Measurements from ENCODE around the gene ZNF740.

ZNF740 gene

GRCh38 chr12:53222170-53222721 lies 41.7 kb downstream of the ZNF740 start:
- no peak for DNase-seq (ENCODE audit: low read depth)
- TF ChIP-seq, protein P1, sequence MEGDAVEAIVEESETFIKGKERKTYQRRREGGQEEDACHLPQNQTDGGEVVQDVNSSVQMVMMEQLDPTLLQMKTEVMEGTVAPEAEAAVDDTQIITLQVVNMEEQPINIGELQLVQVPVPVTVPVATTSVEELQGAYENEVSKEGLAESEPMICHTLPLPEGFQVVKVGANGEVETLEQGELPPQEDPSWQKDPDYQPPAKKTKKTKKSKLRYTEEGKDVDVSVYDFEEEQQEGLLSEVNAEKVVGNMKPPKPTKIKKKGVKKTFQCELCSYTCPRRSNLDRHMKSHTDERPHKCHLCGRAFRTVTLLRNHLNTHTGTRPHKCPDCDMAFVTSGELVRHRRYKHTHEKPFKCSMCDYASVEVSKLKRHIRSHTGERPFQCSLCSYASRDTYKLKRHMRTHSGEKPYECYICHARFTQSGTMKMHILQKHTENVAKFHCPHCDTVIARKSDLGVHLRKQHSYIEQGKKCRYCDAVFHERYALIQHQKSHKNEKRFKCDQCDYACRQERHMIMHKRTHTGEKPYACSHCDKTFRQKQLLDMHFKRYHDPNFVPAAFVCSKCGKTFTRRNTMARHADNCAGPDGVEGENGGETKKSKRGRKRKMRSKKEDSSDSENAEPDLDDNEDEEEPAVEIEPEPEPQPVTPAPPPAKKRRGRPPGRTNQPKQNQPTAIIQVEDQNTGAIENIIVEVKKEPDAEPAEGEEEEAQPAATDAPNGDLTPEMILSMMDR (conservative IDR thresholded peaks at IDR 0.05; ENCODE audit: low read depth, low read length) = no peak
- H3K4me3 ChIP-seq (ENCODE audit: low read depth, low read length) = peak overlapping the region; percentile 42

GRCh38 chr12:53222806-53223261 lies 42.3 kb downstream of the ZNF740 start:
- H3K4me3 ChIP-seq (ENCODE audit: low read depth, low read length) = no peak overlapping the region
- TF ChIP-seq, protein P1 (conservative IDR thresholded peaks at IDR 0.05; ENCODE audit: low read depth, low read length) = no peak
- no peak for DNase-seq (ENCODE audit: low read depth)

DNA sequence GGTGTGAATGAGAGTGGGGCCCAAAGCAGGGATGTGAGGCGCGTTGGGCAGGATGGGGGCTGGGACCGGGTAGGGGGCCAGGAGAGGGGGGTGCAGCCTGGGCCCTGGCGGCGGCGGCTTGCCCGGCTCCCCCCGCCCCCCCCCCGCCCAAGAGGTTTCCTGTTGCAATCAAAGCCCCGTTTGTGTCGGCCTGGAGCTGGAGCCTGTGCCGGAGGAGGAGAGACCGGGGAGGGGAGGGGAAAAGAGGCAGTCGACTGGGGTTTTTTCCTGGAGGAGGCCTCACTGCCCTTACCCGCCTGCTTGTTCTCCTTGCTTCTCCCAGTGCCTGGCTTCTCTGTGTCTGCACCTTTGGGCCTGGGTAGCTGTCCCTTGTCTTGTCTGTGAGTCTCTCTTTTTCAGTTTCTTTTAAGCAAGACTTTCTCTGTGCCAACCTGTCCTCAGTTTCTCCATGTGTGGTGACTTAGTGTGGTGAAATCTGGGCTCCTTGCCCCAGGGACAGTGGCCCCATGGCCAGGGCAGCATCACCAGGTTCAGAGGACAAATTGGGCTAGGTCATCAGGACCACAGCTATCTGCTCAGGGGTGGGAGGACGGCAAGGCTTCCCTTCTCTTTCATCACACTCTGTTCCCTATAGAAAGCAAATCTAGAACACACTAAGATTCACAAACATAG lies 43.0 kb downstream of the ZNF740 start:
- TF ChIP-seq, protein P1 (conservative IDR thresholded peaks at IDR 0.05; ENCODE audit: low read depth, low read length) = no peak
- DNase-seq (ENCODE audit: low read depth) = peak; percentile 45
- H3K4me3 ChIP-seq (ENCODE audit: low read depth, low read length) = no peak overlapping the region

DNA sequence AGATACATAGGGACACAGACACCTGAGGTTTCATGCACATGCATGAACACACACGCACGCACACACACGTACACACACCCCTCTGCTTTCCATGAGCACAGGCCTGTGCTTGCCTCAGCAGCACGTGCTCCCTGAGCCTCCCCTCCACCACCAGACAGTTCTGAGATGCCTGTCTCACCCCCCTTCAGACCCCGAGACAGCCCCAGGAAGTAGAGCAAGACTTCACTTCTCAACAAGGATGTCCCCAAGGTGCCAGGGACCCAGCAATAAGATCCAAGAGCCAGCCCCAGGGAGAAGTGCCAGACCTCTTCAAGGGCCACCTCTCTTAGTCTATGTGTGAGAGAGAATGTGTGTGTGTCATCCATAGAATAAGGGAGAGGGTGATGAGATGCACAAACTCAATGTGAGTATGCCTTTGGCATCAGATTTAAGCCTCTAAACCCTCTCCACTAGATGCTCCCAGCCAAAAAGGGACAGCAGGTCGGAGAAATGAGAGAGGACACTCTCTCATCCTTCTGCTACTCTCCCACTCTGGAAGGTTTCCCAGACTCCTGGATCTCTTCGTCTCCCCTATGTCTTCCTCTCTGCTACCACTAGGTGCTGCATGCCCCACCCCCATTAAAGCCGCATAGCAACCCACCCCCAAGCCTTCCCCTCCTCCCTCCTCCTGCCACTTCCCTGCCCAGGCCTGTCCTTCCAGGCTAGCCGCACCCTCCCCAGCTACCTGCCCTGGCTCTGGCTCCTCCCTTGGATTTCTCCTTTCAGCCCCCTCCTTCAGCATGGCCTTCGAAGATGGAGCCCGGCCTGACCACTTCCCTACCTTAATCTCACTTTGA lies 43.8 kb downstream of the ZNF740 start:
- no peak for DNase-seq (ENCODE audit: low read depth)
- H3K4me3 ChIP-seq (ENCODE audit: low read depth, low read length) = no peak overlapping the region
- TF ChIP-seq, protein P1 (conservative IDR thresholded peaks at IDR 0.05; ENCODE audit: low read depth, low read length) = peak; percentile 40

DNA sequence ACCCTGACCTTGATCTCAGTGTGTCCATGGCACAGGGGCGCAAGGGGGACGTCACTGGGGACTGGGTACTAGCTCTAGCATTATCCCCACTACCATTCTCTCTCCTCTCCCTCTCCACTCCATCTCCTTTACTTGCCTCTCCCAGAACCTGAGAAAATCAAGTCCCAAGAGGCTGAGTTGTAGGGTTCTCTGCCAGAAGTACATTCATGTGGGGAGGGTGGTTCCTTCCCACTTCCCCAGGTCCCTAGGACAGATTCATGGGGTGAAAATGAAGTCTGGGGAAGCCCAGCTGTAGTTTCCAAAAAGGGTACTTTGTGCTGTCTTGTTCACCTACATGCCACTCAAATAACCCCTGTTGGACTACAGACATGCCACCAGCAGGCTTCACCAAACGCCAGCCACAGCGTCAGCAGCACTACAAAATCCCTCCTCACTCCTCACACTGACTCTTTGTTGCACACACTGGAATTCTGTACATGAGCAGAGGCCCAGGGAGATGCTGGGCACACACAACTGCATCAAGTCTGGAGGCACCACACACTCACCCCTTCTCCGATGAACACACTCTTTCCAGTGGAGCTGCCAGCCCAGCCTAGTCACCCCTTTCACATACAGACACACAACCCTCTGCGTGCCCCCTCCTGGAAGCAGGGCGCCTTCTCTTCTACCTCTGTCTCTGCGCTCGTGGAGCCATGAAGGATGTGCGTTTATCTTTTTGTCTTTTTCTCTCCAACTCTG lies 44.5 kb downstream of the ZNF740 start:
- H3K4me3 ChIP-seq (ENCODE audit: low read depth, low read length) = no peak overlapping the region
- TF ChIP-seq, protein P1 (conservative IDR thresholded peaks at IDR 0.05; ENCODE audit: low read depth, low read length) = no peak
- DNase-seq (ENCODE audit: low read depth) = no peak

DNA sequence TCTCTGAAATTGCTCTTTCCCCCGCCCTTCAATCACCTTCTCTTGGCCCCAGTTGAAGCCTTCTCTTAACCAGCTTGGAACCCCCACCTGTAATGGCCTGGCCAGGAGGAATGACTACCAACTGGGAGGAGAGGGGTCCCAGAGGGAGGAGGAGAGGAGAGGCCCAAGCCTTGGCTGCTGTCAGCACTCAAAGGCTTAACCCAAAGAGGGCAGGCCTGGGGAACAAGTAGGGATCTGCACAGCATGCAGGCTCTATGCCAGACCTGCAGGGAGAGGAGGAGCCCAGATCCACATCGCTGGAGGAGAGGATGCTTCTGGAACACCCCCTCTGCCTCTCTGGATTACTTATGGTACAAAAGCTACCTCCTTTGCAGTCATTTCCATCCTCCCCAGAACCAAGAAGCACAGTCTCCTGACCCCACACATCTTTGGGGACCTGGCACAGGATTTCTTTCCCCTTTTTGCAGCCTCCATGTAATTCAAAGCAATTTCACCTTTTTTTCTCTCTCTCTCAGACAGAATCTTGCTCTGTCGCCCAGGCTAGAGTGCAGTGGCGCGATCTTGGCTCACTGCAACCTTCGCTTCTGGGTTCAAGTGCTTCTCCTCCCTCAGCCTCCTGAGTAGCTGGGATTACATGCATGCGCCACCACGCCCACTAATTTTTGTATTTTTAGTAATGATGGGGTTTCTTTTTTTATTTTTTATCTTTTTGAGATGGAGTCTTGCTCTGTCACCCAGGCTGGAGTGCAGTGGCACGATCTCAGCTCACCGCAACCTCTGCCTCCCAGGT lies 45.3 kb downstream of the ZNF740 start:
- TF ChIP-seq, protein P1 (conservative IDR thresholded peaks at IDR 0.05; ENCODE audit: low read depth, low read length) = no peak
- DNase-seq (ENCODE audit: low read depth) = no peak
- H3K4me3 ChIP-seq (ENCODE audit: low read depth, low read length) = no peak overlapping the region

All from choroid plexus epithelial cell (primary cell).